Endothelial cell (in vitro differentiated cells): ENCODE data around the gene VRK3. TPM values are rescaled to one million over a fixed set of nuclear protein-coding genes. Genes with fewer than 3 reads are reported as not detected.

Source experiments
- DNase-seq: peaks from one replicate; pipeline ENCODE4 v3.0.0; 2021; ENCODE audit warnings: low spot score
- H3K27ac Mint-ChIP-seq: one replicate; pipeline ENCODE4 v1.8.0; 2021; ENCODE audit warnings: mixed read lengths, inconsistent platforms; ENCODE audit not compliant: unreplicated experiment
- H3K27me3 Mint-ChIP-seq: one replicate; pipeline ENCODE4 v1.8.0; 2021; ENCODE audit warnings: mild to moderate bottlenecking, moderate library complexity, mixed read lengths, inconsistent platforms; ENCODE audit not compliant: unreplicated experiment
- H3K36me3 Mint-ChIP-seq: one replicate; pipeline ENCODE4 v1.8.0; 2021; ENCODE audit warnings: mild to moderate bottlenecking, low read depth, mixed read lengths, inconsistent platforms; ENCODE audit not compliant: unreplicated experiment
- H3K4me1 Mint-ChIP-seq: one replicate; pipeline ENCODE4 v1.8.0; 2021; ENCODE audit warnings: mild to moderate bottlenecking, mixed read lengths, inconsistent platforms; ENCODE audit not compliant: unreplicated experiment
- H3K4me3 Mint-ChIP-seq: one replicate; pipeline ENCODE4 v1.8.0; 2021; ENCODE audit warnings: mild to moderate bottlenecking, mixed read lengths, inconsistent platforms; ENCODE audit not compliant: unreplicated experiment
- H3K9me3 Mint-ChIP-seq: one replicate; pipeline ENCODE4 v1.8.0; 2021; ENCODE audit warnings: mixed read lengths, inconsistent platforms; ENCODE audit not compliant: unreplicated experiment
- total RNA-seq: library from RNA; stranded (reverse); fragmentation: NEBNext Ultra II Directional; extraction: Animal tissue kit (Norgen Biotek cat#: 25700); gene quantifications from one replicate; pipeline ENCODE4 v1.2.1, GENCODE V29; 2021; ENCODE audit not compliant: unreplicated experiment
- TF ChIP-seq, protein P1 (sequence below): fragments of 200-600 bp; sonication (generic); IDR thresholded peaks from one replicate; pipeline ENCODE4 v1.5.0; 2021; ENCODE audit warnings: antibody characterized with exemption; ENCODE audit not compliant: unreplicated experiment

VRK3 gene
- total RNA-seq, 1 donor from 2014 or later: 51.2 TPM

GRCh38 chr19:49977881-49978280 lies 47.3 kb downstream of the VRK3 start:
- Mint-ChIP-seq H3K9me3 (no peaks in the 10 kb centered on the region), H3K27ac (no peak overlapping the region), H3K36me3 (peaks cover 16% of the 10 kb centered on the region), H3K4me1 (no peaks in the 10 kb centered on the region), H3K27me3 (peaks cover 7% of the 10 kb centered on the region), H3K4me3 (no peak overlapping the region)
- TF ChIP-seq, protein P1, sequence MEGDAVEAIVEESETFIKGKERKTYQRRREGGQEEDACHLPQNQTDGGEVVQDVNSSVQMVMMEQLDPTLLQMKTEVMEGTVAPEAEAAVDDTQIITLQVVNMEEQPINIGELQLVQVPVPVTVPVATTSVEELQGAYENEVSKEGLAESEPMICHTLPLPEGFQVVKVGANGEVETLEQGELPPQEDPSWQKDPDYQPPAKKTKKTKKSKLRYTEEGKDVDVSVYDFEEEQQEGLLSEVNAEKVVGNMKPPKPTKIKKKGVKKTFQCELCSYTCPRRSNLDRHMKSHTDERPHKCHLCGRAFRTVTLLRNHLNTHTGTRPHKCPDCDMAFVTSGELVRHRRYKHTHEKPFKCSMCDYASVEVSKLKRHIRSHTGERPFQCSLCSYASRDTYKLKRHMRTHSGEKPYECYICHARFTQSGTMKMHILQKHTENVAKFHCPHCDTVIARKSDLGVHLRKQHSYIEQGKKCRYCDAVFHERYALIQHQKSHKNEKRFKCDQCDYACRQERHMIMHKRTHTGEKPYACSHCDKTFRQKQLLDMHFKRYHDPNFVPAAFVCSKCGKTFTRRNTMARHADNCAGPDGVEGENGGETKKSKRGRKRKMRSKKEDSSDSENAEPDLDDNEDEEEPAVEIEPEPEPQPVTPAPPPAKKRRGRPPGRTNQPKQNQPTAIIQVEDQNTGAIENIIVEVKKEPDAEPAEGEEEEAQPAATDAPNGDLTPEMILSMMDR: no peak
- DNase-seq: no peak

GRCh38 chr19:49977076-49977475 lies 48.1 kb downstream of the VRK3 start:
- Mint-ChIP-seq H3K27ac (peak overlapping the region; percentile 20), H3K4me1 (no peaks in the 10 kb centered on the region), H3K4me3 (no peak overlapping the region), H3K27me3 (peaks cover 7% of the 10 kb centered on the region), H3K36me3 (peaks cover 16% of the 10 kb centered on the region), H3K9me3 (no peaks in the 10 kb centered on the region)
- TF ChIP-seq, protein P1: no peak
- no peak for DNase-seq

DNA sequence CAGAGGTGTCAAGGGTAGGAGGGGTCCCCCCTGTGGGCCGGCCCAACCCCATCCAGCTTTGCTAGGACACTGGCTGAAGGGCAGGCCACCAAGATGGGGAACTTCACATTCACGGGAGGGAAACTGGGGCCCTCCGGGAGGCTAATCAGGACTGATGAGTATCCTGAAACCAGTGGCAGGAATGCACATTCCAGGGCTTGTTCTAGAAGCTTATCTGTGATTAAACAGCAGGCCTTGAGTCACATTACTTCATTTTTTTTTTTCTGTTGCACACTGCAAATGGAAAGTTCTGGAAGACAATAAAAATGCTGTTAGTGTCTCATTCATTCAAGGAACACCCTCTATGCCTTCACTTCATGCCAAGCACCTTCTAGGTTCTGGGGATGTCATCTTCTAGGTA lies 48.7 kb downstream of the VRK3 start:
- TF ChIP-seq, protein P1: no peak
- Mint-ChIP-seq H3K27me3 (peaks cover 4% of the 10 kb centered on the region), H3K36me3 (peaks cover 12% of the 10 kb centered on the region), H3K9me3 (no peaks in the 10 kb centered on the region), H3K4me1 (no peaks in the 10 kb centered on the region), H3K4me3 (no peak overlapping the region), H3K27ac (no peak overlapping the region)
- DNase-seq: no peak

- DNase-seq: no peak
- H3K4me1 Mint-ChIP-seq: no peaks in the 10 kb centered on the region
- no peak overlapping the region for H3K4me3 Mint-ChIP-seq
- H3K9me3 Mint-ChIP-seq: no peaks in the 10 kb centered on the region
- peaks cover 4% of the 10 kb centered on the region for H3K27me3 Mint-ChIP-seq
- no peak overlapping the region for H3K27ac Mint-ChIP-seq
- TF ChIP-seq, protein P1: no peak
- peaks cover 5% of the 10 kb centered on the region for H3K36me3 Mint-ChIP-seq
Observed at GRCh38 chr19:49975051-49975450, 50.1 kb downstream of the VRK3 start.

- peaks cover 5% of the 10 kb centered on the region for H3K27me3 Mint-ChIP-seq
- H3K4me1 Mint-ChIP-seq: no peaks in the 10 kb centered on the region
- no peak for DNase-seq
- H3K27ac Mint-ChIP-seq: no peak overlapping the region
- no peak overlapping the region for H3K4me3 Mint-ChIP-seq
- TF ChIP-seq, protein P1: no peak
- H3K9me3 Mint-ChIP-seq: no peaks in the 10 kb centered on the region
- peaks cover 5% of the 10 kb centered on the region for H3K36me3 Mint-ChIP-seq
Observed at GRCh38 chr19:49973987-49974386, 51.2 kb downstream of the VRK3 start.
